Spleen (tissue), 11 donors: ENCODE measurements around the gene ZNF581. TPM values are rescaled to one million over a fixed set of nuclear protein-coding genes. Genes with fewer than 3 reads are reported as not detected.

Experiments
- DNase-seq: peaks from one replicate; pipeline ENCODE4 v3.0.0-alpha.2; 2020
- H3K27ac ChIP-seq, 8 donors: fragments of 200-600 bp; sonication (generic) in 7 of 8; 1 replicate in 4 of 8; 2 replicates in 4 of 8; pipeline versions ENCODE4 v1.5.0 to v1.8.0; 2016 to 2021; ENCODE audit warnings: inconsistent platforms in 4 of 8, mild to moderate bottlenecking in 4 of 8, moderate library complexity in 1 of 8
- H3K27me3 ChIP-seq, 7 donors: fragments of 200-600 bp; sonication (generic) in 6 of 7; replicated peaks in 1 of 7; 1 replicate in 4 of 7; 2 replicates in 3 of 7; pipeline versions ENCODE4 v1.5.0 to v1.8.0; 2016 to 2021; ENCODE audit warnings: inconsistent platforms in 3 of 7, mild to moderate bottlenecking in 1 of 7
- H3K36me3 ChIP-seq, 6 donors: fragments of 200-600 bp; sonication (generic) in 5 of 6; 1 replicate in 4 of 6; 2 replicates in 2 of 6; pipeline versions ENCODE4 v1.5.0 to v1.8.0; 2016 to 2021; ENCODE audit warnings: inconsistent platforms in 2 of 6
- H3K4me1 ChIP-seq, 6 donors: fragments of 200-600 bp; sonication (generic) in 5 of 6; 1 replicate in 3 of 6; 2 replicates in 3 of 6; pipeline versions ENCODE4 v1.5.0 to v1.8.0; 2016 to 2021; ENCODE audit warnings: inconsistent platforms in 3 of 6
- H3K4me3 ChIP-seq, 8 donors: fragments of 200-600 bp; sonication (generic) in 7 of 8; 1 replicate in 4 of 8; 2 replicates in 4 of 8; pipeline versions ENCODE4 v1.5.0 to v1.8.0; 2016 to 2021; ENCODE audit warnings: inconsistent platforms in 4 of 8, mild to moderate bottlenecking in 4 of 8, moderate library complexity in 2 of 8
- H3K9me3 ChIP-seq, 8 donors: fragments of 200-600 bp; sonication (generic) in 7 of 8; 1 replicate in 4 of 8; 2 replicates in 4 of 8; pipeline versions ENCODE4 v1.5.0 to v1.8.0; 2016 to 2021; ENCODE audit warnings: inconsistent platforms in 4 of 8
- CTCF ChIP-seq, 11 experiments: fragments of 200-600 bp in 7 of 11; fragments of 450-650 bp in 4 of 11; sonication (generic) in 4 of 11; IDR thresholded peaks in 8 of 11; conservative IDR thresholded peaks in 3 of 11; 1 replicate in 7 of 11; 2 replicates in 4 of 11; pipeline versions ENCODE4 v1.4.0 to v1.8.0; 2016 to 2021; ENCODE audit warnings: antibody characterized with exemption in 11 of 11, inconsistent platforms in 4 of 11, mild to moderate bottlenecking in 1 of 11
- POLR2A ChIP-seq, 3 donors: fragments of 450-650 bp; IDR thresholded peaks; one replicate each; pipeline ENCODE4 v1.5.1; 2017; ENCODE audit warnings: antibody characterized with exemption in 3 of 3, mild to moderate bottlenecking in 1 of 3
- POLR2AphosphoS5 ChIP-seq, 3 donors: sonication (generic); formaldehyde crosslinking; IDR thresholded peaks; one replicate each; pipeline ENCODE4 v1.5.1; 2017; ENCODE audit warnings: antibody characterized with exemption in 3 of 3
- WGBS, 5 donors: extraction: QIAGEN DNeasy Blood & Tissue Kit in 3 of 5; methylation state at CpG; one replicate each; pipeline versions ENCODE4 v1.1.5 to v1.1.7; 2013 to 2018; 5-methylcytosine and 5-hydroxymethylcytosine counted together
- intact Hi-C: fragments of 100-400 bp; cut with DNase I; formaldehyde crosslinking; loops from one replicate; pipeline ENCODE4 v1.15.0; 2023; ENCODE audit warnings: low total_unique reads
- polyA plus RNA-seq, 3 donors: library from polyadenylated mRNA; stranded (reverse); fragments of 200-250 nt; gene quantifications; one replicate each; pipeline ENCODE4 v1.2.1, GENCODE V29; 2013
- total RNA-seq, 7 donors: library from RNA; depleted of rRNA in 3 of 7; stranded (reverse); fragments of >200 nt in 3 of 7; fragmentation: NEBNext Ultra II Directional in 4 of 7; extraction: Animal tissue kit (Norgen Biotek cat#: 25700) in 4 of 7; gene quantifications; one replicate each; pipeline versions ENCODE4 v1.1.0 to v1.2.1, GENCODE V29; 2016 to 2021
- donor health status: healthy with polysubstance abuse.
- donor health status: DM: no; HTN: no; CAD: no; lungs with moderate emphysema.
- donor health status: DM: no; HTN: no; CAD: no.
- donor health status: Bipolar disorder and iron deficiency.
- donor health status: healthy.
- donor health status: DM: no; HTN: no; CAD: no.
- donor health status: DM: yes; HTN: yes; CAD: no.

Gene ZNF581
- total and polyA plus RNA-seq, 10 donors: 21.4 to 46.5 (median 30.2) TPM

GRCh38 chr19:55656988-55657747, 13.7 kb downstream of the ZNF581 start:
- Histone ChIP-seq H3K9me3 (no peaks in the 10 kb centered on the region), H3K4me3 (peak overlapping the region; percentile 75 to 100 (median 88)), H3K36me3 (peaks cover 0 to 49% (median 31%) of the 10 kb centered on the region in 6 donors), H3K27ac (peak overlapping the region in 3 of 8 donors; percentile 2 to 40 (median 37)), H3K4me1 (peaks cover 37 to 82% (median 62%) of the 10 kb centered on the region in 6 donors), H3K27me3 (no peaks in the 10 kb centered on the region)
- 36 to 54% (median 41%) methylated on average over 17 to 18 of the region's 18 CpGs for WGBS, 5 donors
- no peak for DNase-seq
- TF ChIP-seq POLR2A (IDR thresholded peaks at IDR 0.05) (no peak), POLR2AphosphoS5 (IDR thresholded peaks at IDR 0.05) (no peak), CTCF (IDR thresholded peaks at IDR 0.05 in 8 of 11, conservative IDR thresholded peaks at IDR 0.05 in 3 of 11) (no peak)
- intact Hi-C loops: no loop called here

GRCh38 chr19:55658846-55659459, 15.5 kb downstream of the ZNF581 start:
- Histone ChIP-seq H3K27ac (peak overlapping the region in 2 of 8 donors; percentile 40 to 51), H3K4me1 (peaks cover 37 to 84% (median 51%) of the 10 kb centered on the region in 6 donors), H3K36me3 (peaks cover 3 to 59% (median 48%) of the 10 kb centered on the region in 6 donors), H3K4me3 (peak overlapping the region in 2 of 8 donors; percentile 84 to 99), H3K9me3 (no peaks in the 10 kb centered on the region), H3K27me3 (no peaks in the 10 kb centered on the region)
- TF ChIP-seq POLR2A (IDR thresholded peaks at IDR 0.05) (no peak), POLR2AphosphoS5 (IDR thresholded peaks at IDR 0.05) (peak in 1 of 3 donors; percentile 57), CTCF (IDR thresholded peaks at IDR 0.05 in 8 of 11, conservative IDR thresholded peaks at IDR 0.05 in 3 of 11) (no peak)
- WGBS, 5 donors: 88 to 95% (median 91%) methylated on average over 33 to 37 of the region's 37 CpGs
- DNase-seq: no peak
- intact Hi-C loops: no loop called here

- H3K9me3 ChIP-seq: no peaks in the 10 kb centered on the region
- H3K36me3 ChIP-seq: peaks cover 3 to 68% (median 56%) of the 10 kb centered on the region in 6 donors
- 51 to 65% (median 55%) methylated on average over 9 of the region's 9 CpGs for WGBS, 5 donors
- TF ChIP-seq POLR2AphosphoS5 (IDR thresholded peaks at IDR 0.05): no peak
- no peak for TF ChIP-seq POLR2A (IDR thresholded peaks at IDR 0.05)
- no peak for TF ChIP-seq CTCF (IDR thresholded peaks at IDR 0.05 in 8 of 11, conservative IDR thresholded peaks at IDR 0.05 in 3 of 11)
- H3K4me3 ChIP-seq: no peak overlapping the region
- peak overlapping the region in 5 of 8 donors; percentile 1 to 51 (median 27) for H3K27ac ChIP-seq
- no peak for DNase-seq
- peaks cover 37 to 86% (median 51%) of the 10 kb centered on the region in 6 donors for H3K4me1 ChIP-seq
- intact Hi-C loops: no loop called here
- no peaks in the 10 kb centered on the region for H3K27me3 ChIP-seq
These were observed 16.4 kb downstream of the ZNF581 start for GRCh38 chr19:55659822-55660221.

GRCh38 chr19:55660404-55660803, 17.0 kb downstream of the ZNF581 start:
- H3K27ac ChIP-seq: peak overlapping the region in 3 of 8 donors; percentile 27 to 51 (median 40)
- H3K9me3 ChIP-seq: no peaks in the 10 kb centered on the region
- no peak for DNase-seq
- WGBS, 5 donors: 84 to 95% (median 91%) methylated on average over 8 to 12 of the region's 12 CpGs
- intact Hi-C loops: no loop called here
- TF ChIP-seq POLR2AphosphoS5 (IDR thresholded peaks at IDR 0.05) (no peak), CTCF (IDR thresholded peaks at IDR 0.05 in 8 of 11, conservative IDR thresholded peaks at IDR 0.05 in 3 of 11) (no peak), POLR2A (IDR thresholded peaks at IDR 0.05) (no peak)
- H3K4me3 ChIP-seq: no peak overlapping the region
- H3K36me3 ChIP-seq: peaks cover 3 to 74% (median 58%) of the 10 kb centered on the region in 6 donors
- peaks cover 37 to 85% (median 51%) of the 10 kb centered on the region in 6 donors for H3K4me1 ChIP-seq
- no peaks in the 10 kb centered on the region for H3K27me3 ChIP-seq
